ENCODE data around the gene KRT6A. TPM values are rescaled to one million over a fixed set of nuclear protein-coding genes. Genes with fewer than 3 reads are reported as not detected.
"Not testable (repeated sequence)": the region's sequence is repeated elsewhere in the genome, so short reads cannot be mapped to it uniquely, and the experiment has no call there.

The KRT6A gene
- polyA plus RNA-seq, 2 of the 4 experiments (the other 2 are of a cell fraction): 0.04 to 0.14 TPM

- ATAC-seq (peak; percentile 43 to 74; a peak in 3 of 6 replicates), FAIRE-seq (no peak), DNase-seq (ENCODE audit: low read depth in 1 of 2, low spot score in 1 of 2) (peak; percentile 41 to 42)
- TF ChIP-seq, protein P1, sequence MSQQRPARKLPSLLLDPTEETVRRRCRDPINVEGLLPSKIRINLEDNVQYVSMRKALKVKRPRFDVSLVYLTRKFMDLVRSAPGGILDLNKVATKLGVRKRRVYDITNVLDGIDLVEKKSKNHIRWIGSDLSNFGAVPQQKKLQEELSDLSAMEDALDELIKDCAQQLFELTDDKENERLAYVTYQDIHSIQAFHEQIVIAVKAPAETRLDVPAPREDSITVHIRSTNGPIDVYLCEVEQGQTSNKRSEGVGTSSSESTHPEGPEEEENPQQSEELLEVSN (IDR thresholded peaks at IDR 0.05; ENCODE audit: borderline replicate concordance, low read depth): no peak
- peak; percentile 20 for TF ChIP-seq MAFK (IDR thresholded peaks at IDR 0.05; ENCODE audit: partially characterized antibody)
- no peak for TF ChIP-seq ESRRA (IDR thresholded peaks at IDR 0.05; ENCODE audit: borderline replicate concordance, low read length)
- POLR2A ChIA-PET: no interaction called here
- Histone ChIP-seq H3K4me1 (peaks cover 40% of the 10 kb centered on the region), H3K9me3 (no peaks in the 10 kb centered on the region), H3K4me3 (no peak overlapping the region), H3K4me2 (peak overlapping the region; percentile 44), H3K27ac (peak overlapping the region; percentile 62 to 80; a peak in 4 of 6 replicates)
- CTCF ChIA-PET: interaction anchor here (0.9 to 2.9 kb wide), 8 partner anchors 11 to 389 kb away, joined by 3 to 13 read pairs (median 3); no protein-coding TSS in a partner anchor
- WGBS (ENCODE audit: missing lambda C conversion rate): 60% methylated on average over 3 of the region's 3 CpGs
These were observed 2.3 kb upstream of the KRT6A start for GRCh38 chr12:52495389-52495788.

- Histone ChIP-seq H3K9me3 (no peaks in the 10 kb centered on the region), H3K4me2 (peak overlapping the region; percentile 44; the same call in 2 of the 3 replicates), H3K4me1 (peaks cover 37% of the 10 kb centered on the region), H3K27ac (peak overlapping the region in 1 of 2 experiments; percentile 80; a peak in 3 of 6 replicates), H3K4me3 (no peak overlapping the region)
- no peak for FAIRE-seq
- DNase-seq (ENCODE audit: low read depth in 1 of 2, low spot score in 1 of 2): no peak
- WGBS (ENCODE audit: missing lambda C conversion rate): 75% methylated on average over 4 of the region's 4 CpGs
- ATAC-seq: no peak
- CTCF ChIA-PET: interaction anchor here (0.9 to 2.9 kb wide), 9 partner anchors 8 to 390 kb away, joined by 3 to 13 read pairs (median 4); no protein-coding TSS in a partner anchor
- no peak for TF ChIP-seq RARB (CRISPR knock-in tag; IDR thresholded peaks at IDR 0.05)
- no peak for TF ChIP-seq PBX3 (IDR thresholded peaks at IDR 0.05)
- no peak for TF ChIP-seq EHF (CRISPR knock-in tag; IDR thresholded peaks at IDR 0.05)
- no peak for TF ChIP-seq CBX8 (IDR thresholded peaks at IDR 0.05)
- TF ChIP-seq PHF8 (IDR thresholded peaks at IDR 0.05; ENCODE audit: borderline replicate concordance, low read depth): no peak
- TF ChIP-seq JUN (IDR thresholded peaks at IDR 0.05): no peak
- TF ChIP-seq ZFP36 (IDR thresholded peaks at IDR 0.05; ENCODE audit: borderline replicate concordance, partially characterized antibody): no peak
- TF ChIP-seq TP53 (CRISPR knock-in tag; IDR thresholded peaks at IDR 0.05): no peak
- TF ChIP-seq, protein P1 (IDR thresholded peaks at IDR 0.05; ENCODE audit: borderline replicate concordance, low read depth): no peak
- TF ChIP-seq CHD2 (IDR thresholded peaks at IDR 0.05; ENCODE audit: low read length, partially characterized antibody): no peak
- TF ChIP-seq, protein P2, sequence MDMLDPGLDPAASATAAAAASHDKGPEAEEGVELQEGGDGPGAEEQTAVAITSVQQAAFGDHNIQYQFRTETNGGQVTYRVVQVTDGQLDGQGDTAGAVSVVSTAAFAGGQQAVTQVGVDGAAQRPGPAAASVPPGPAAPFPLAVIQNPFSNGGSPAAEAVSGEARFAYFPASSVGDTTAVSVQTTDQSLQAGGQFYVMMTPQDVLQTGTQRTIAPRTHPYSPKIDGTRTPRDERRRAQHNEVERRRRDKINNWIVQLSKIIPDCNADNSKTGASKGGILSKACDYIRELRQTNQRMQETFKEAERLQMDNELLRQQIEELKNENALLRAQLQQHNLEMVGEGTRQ (IDR thresholded peaks at IDR 0.05): no peak
- no peak for TF ChIP-seq HEYL (CRISPR knock-in tag; IDR thresholded peaks at IDR 0.05)
- no peak for TF ChIP-seq HOXB13 (CRISPR knock-in tag; IDR thresholded peaks at IDR 0.05; ENCODE audit: low read depth)
- TF ChIP-seq RFX5 (IDR thresholded peaks at IDR 0.05): no peak
- no peak for TF ChIP-seq ZSCAN20 (CRISPR knock-in tag; IDR thresholded peaks at IDR 0.05)
- TF ChIP-seq POLR2A (IDR thresholded peaks at IDR 0.05; ENCODE audit: low read length): no peak
- POLR2A ChIA-PET: no interaction called here
These were observed 1.5 kb upstream of the KRT6A start for GRCh38 chr12:52494518-52494917.

DNA sequence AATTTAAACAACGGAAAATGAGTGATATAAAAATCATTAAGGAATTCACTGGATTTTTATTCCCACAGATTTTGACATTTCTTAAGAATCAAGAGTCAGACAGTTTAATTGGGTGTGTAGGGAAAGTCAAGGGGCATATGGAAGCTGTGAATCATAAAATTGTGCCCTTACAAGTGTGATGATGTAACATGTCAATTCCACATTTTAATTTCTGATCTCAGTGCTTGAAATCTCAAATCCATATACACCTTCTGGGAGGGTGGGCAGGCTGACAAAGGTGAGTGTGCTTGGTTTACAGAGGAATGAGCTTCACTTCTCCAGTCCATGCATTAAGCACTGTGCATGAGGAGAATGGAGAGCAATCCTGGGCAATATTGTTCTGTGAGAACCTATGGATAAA, 1.0 kb upstream of the KRT6A start:
- H3K4me3 ChIP-seq: no peak overlapping the region
- FAIRE-seq: no peak

DNA sequence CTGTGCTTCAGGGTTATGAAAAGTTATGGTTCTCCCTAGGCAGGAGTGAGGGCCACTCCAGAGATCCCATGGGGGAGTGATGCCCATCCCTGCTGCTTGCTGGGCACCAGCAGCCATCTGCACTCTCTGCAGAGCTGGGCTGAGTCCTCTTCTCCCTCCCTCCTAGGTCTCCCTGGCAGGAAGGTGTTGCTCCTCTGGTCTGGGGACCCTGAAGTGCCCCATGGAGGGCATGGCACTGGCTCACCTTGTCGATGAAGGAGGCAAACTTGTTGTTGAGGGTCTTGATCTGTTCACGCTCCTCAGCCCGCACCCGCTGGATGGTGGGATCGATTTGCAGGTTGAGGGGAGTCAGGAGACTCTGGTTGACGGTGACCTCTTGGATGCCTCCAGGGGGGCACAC, 652 bp downstream of the KRT6A start:
- H3K27ac ChIP-seq; H3K4me2 ChIP-seq; H3K9me3 ChIP-seq; POLR2A ChIA-PET; CTCF ChIA-PET; DNase-seq (ENCODE audit: low read depth in 1 of 2, low spot score in 1 of 2); H3K4me3 ChIP-seq; ATAC-seq; FAIRE-seq: not testable (repeated sequence)
- 86% methylated on average over 2 of the region's 6 CpGs for WGBS (ENCODE audit: missing lambda C conversion rate)
- peaks cover 37% of the 10 kb centered on the region for H3K4me1 ChIP-seq

More for the DNA sequence above, 1.0 kb upstream of the KRT6A start:
- Histone ChIP-seq H3K27ac (peak overlapping the region in 1 of 2 experiments; percentile 12; a peak in 1 of 6 replicates), H3K9me3 (no peaks in the 10 kb centered on the region), H3K4me1 (peaks cover 37% of the 10 kb centered on the region), H3K4me2 (no peak overlapping the region)
- CTCF ChIA-PET: interaction anchor here (0.9 to 1.6 kb wide), 6 partner anchors 9 to 391 kb away, joined by 3 to 4 read pairs (median 4); no protein-coding TSS in a partner anchor
- POLR2A ChIA-PET: no interaction called here
- TF ChIP-seq HEYL (CRISPR knock-in tag; IDR thresholded peaks at IDR 0.05) (no peak), PBX3 (IDR thresholded peaks at IDR 0.05) (no peak), HOXA7 (CRISPR knock-in tag; IDR thresholded peaks at IDR 0.05) (no peak), RAD21 (conservative IDR thresholded peaks at IDR 0.05 in 1 of 2, IDR thresholded peaks at IDR 0.05 in 1 of 2) (no peak), NR3C1 (IDR thresholded peaks at IDR 0.05) (no peak), EHF (CRISPR knock-in tag; IDR thresholded peaks at IDR 0.05) (no peak), EP300 (IDR thresholded peaks at IDR 0.05) (no peak), TP53 (CRISPR knock-in tag; IDR thresholded peaks at IDR 0.05) (no peak), FOSL2 (IDR thresholded peaks at IDR 0.05) (no peak), FOSL2 (CRISPR knock-in tag; IDR thresholded peaks at IDR 0.05) (no peak), RCOR1 (IDR thresholded peaks at IDR 0.05; ENCODE audit: low read depth, low read length) (no peak)
- TF ChIP-seq, protein P1 (IDR thresholded peaks at IDR 0.05; ENCODE audit: borderline replicate concordance, low read depth): no peak
- TF ChIP-seq, protein P3, sequence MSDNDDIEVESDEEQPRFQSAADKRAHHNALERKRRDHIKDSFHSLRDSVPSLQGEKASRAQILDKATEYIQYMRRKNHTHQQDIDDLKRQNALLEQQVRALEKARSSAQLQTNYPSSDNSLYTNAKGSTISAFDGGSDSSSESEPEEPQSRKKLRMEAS (IDR thresholded peaks at IDR 0.05): no peak
- ATAC-seq (no peak), DNase-seq (ENCODE audit: low read depth in 1 of 2, low spot score in 1 of 2) (no peak)
- 81% methylated on average over 1 of the region's 1 CpG for WGBS (ENCODE audit: missing lambda C conversion rate)
